Stimulated activated CD8-positive, alpha-beta memory T cell treated with anti-CD3 and anti-CD28 coated beads, Interleukin-4, amount 100 ng/mL, for 48 hours (primary cell): ENCODE data around the gene ZNF57.
A peak's percentile ranks its signal among the peaks of the same experiment; 100 is the strongest.
"Not testable (repeated sequence)": the region's sequence is repeated elsewhere in the genome, so short reads cannot be mapped to it uniquely, and the experiment has no call there.

Experiments
- DNase-seq: peaks from one replicate; pipeline ENCODE4 v3.0.0-alpha.2; 2020

Gene ZNF57

GRCh38 chr19:2902590-2903218 is 2.0 kb downstream of the ZNF57 start:
- DNase-seq = no peak

GRCh38 chr19:2903326-2903725 is 2.6 kb downstream of the ZNF57 start:
- DNase-seq = not testable (repeated sequence)

GRCh38 chr19:2905918-2906519 is 5.3 kb downstream of the ZNF57 start:
- no peak for DNase-seq

GRCh38 chr19:2906631-2907195 is 6.0 kb downstream of the ZNF57 start:
- DNase-seq = no peak

GRCh38 chr19:2912306-2912705 is 11.6 kb downstream of the ZNF57 start:
- peak; percentile 44 for DNase-seq

GRCh38 chr19:2917275-2918184 is 16.8 kb downstream of the ZNF57 start:
- DNase-seq = no peak

GRCh38 chr19:2922987-2923386 is 22.3 kb downstream of the ZNF57 start:
- DNase-seq = no peak

GRCh38 chr19:2923510-2923909 is 22.8 kb downstream of the ZNF57 start:
- no peak for DNase-seq

- DNase-seq = no peak
These were observed 25.8 kb downstream of the ZNF57 start for GRCh38 chr19:2926341-2927031.

GRCh38 chr19:2927032-2927430 is 26.3 kb downstream of the ZNF57 start:
- no peak for DNase-seq

- no peak for DNase-seq
These were observed 32.8 kb downstream of the ZNF57 start for GRCh38 chr19:2933490-2933910.

GRCh38 chr19:2935863-2936262 is 35.1 kb downstream of the ZNF57 start:
- DNase-seq = not testable (repeated sequence)

- DNase-seq = no peak
These were observed 42.4 kb downstream of the ZNF57 start for GRCh38 chr19:2942928-2943640.

- no peak for DNase-seq
These were observed 43.7 kb downstream of the ZNF57 start for GRCh38 chr19:2944403-2944774.

GRCh38 chr19:2944775-2945574 is 44.2 kb downstream of the ZNF57 start, which contains the start of gene ZNF77:
Gene ZNF77, minus strand, starts transcription at chr19:2944971. Its CDS starts 131 bp downstream, at chr19:2944840.
- peak; percentile 99 for DNase-seq

- no peak for DNase-seq
These were observed 45.0 kb downstream of the ZNF57 start for GRCh38 chr19:2945575-2946184.

GRCh38 chr19:2949939-2950285 is 49.2 kb downstream of the ZNF57 start:
- DNase-seq = no peak

GRCh38 chr19:2950286-2951124 is 49.8 kb downstream of the ZNF57 start:
- DNase-seq = peak; percentile 100

GRCh38 chr19:2952953-2953481 is 52.3 kb downstream of the ZNF57 start:
- no peak for DNase-seq

- DNase-seq = no peak
These were observed 56.4 kb downstream of the ZNF57 start for GRCh38 chr19:2957160-2957559.
